Measurements from ENCODE around the gene MDC1. TPM values are rescaled to one million over a fixed set of nuclear protein-coding genes. Genes with fewer than 3 reads are reported as not detected.

The MDC1 gene
- polyA plus RNA-seq, 3 donors, result 0.27 to 4.5 (median 0.34) TPM

- no peaks in the 10 kb centered on the region for H3K27me3 ChIP-seq (ENCODE audit: control insufficient read depth in 2 of 2, insufficient read depth in 2 of 2, low read length in 2 of 2)
- Mint-ChIP-seq H3K27ac (peak overlapping the region; percentile 97 to 100 (median 99)), H3K36me3 (peaks cover 52 to 68% of the 10 kb centered on the region in 2 donors), H3K4me1 (peaks cover 47% of the 10 kb centered on the region), H3K4me3 (peak overlapping the region; percentile 94 to 99), H3K27me3 (ENCODE audit: low read depth in 3 of 3) (peaks cover 0 to 5% (median 0%) of the 10 kb centered on the region in 3 donors), H3K9me3 (peaks cover 0 to 1% (median 0%) of the 10 kb centered on the region in 7 donors)
- H3K36me3 ChIP-seq (replicated peaks in 1 of 2; ENCODE audit: control insufficient read depth in 1 of 2, insufficient read depth in 2 of 2, low read length in 2 of 2), result peaks cover 26 to 27% of the 10 kb centered on the region in 2 donors
- peaks cover 95% of the 10 kb centered on the region for H3K79me2 ChIP-seq (ENCODE audit: insufficient read depth, low read length)
- peak overlapping the region; percentile 96 to 100 (median 96) for H3K4me3 ChIP-seq (replicated peaks in 1 of 3; ENCODE audit: low read depth in 2 of 3, low read length in 3 of 3)
- H3K4me2 ChIP-seq (replicated peaks; ENCODE audit: extremely low read depth, low read length, poor library complexity, severe bottlenecking), result peak overlapping the region; percentile 100
- H3K4me1 ChIP-seq (ENCODE audit: control insufficient read depth in 1 of 2, insufficient read depth in 2 of 2, low read length in 2 of 2), result peaks cover 46 to 63% of the 10 kb centered on the region in 2 donors
- TF ChIP-seq, protein P1, sequence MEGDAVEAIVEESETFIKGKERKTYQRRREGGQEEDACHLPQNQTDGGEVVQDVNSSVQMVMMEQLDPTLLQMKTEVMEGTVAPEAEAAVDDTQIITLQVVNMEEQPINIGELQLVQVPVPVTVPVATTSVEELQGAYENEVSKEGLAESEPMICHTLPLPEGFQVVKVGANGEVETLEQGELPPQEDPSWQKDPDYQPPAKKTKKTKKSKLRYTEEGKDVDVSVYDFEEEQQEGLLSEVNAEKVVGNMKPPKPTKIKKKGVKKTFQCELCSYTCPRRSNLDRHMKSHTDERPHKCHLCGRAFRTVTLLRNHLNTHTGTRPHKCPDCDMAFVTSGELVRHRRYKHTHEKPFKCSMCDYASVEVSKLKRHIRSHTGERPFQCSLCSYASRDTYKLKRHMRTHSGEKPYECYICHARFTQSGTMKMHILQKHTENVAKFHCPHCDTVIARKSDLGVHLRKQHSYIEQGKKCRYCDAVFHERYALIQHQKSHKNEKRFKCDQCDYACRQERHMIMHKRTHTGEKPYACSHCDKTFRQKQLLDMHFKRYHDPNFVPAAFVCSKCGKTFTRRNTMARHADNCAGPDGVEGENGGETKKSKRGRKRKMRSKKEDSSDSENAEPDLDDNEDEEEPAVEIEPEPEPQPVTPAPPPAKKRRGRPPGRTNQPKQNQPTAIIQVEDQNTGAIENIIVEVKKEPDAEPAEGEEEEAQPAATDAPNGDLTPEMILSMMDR (IDR thresholded peaks at IDR 0.05), result no peak
- H3K9me3 ChIP-seq (replicated peaks in 1 of 2; ENCODE audit: control insufficient read depth in 1 of 2, insufficient read depth in 1 of 2, low read length in 2 of 2), result no peaks in the 10 kb centered on the region
- H3K27ac ChIP-seq (ENCODE audit: low read depth in 1 of 2, low read length in 2 of 2), result peak overlapping the region; percentile 99
- peaks cover 85% of the 10 kb centered on the region for H4K20me1 ChIP-seq (ENCODE audit: insufficient read depth, low read length)
- DNase-seq, result peak; percentile 91 to 93 (median 92)
- WGBS (ENCODE audit: insufficient coverage), result 0% methylated on average over 4 of the region's 11 CpGs
- intact Hi-C loops (cut with micrococcal nuclease), result loop anchor here in 1 of 2 donors (5.0 kb wide), 1 partner anchor 65 kb away; the partner anchor contains the start of genes MRPS18B and PPP1R10
- H2AFZ ChIP-seq (ENCODE audit: insufficient read depth, low read depth, low read length, poor library complexity, severe bottlenecking), result peak overlapping the region; percentile 28
- peak overlapping the region; percentile 99 for H3K9ac ChIP-seq (ENCODE audit: insufficient read depth, low read length, poor library complexity, severe bottlenecking)
These were observed 34.7 kb downstream of the MDC1 start for GRCh38 chr6:30682143-30683117.

GRCh38 chr6:30681766-30682142, 35.3 kb downstream of the MDC1 start:
- peaks cover 46 to 62% of the 10 kb centered on the region in 2 donors for H3K4me1 ChIP-seq (ENCODE audit: control insufficient read depth in 1 of 2, insufficient read depth in 2 of 2, low read length in 2 of 2)
- H3K36me3 ChIP-seq (replicated peaks in 1 of 2; ENCODE audit: control insufficient read depth in 1 of 2, insufficient read depth in 2 of 2, low read length in 2 of 2), result peaks cover 33 to 34% of the 10 kb centered on the region in 2 donors
- no peaks in the 10 kb centered on the region for H3K9me3 ChIP-seq (replicated peaks in 1 of 2; ENCODE audit: control insufficient read depth in 1 of 2, insufficient read depth in 1 of 2, low read length in 2 of 2)
- peak overlapping the region; percentile 96 to 100 (median 96) for H3K4me3 ChIP-seq (replicated peaks in 1 of 3; ENCODE audit: low read depth in 2 of 3, low read length in 3 of 3)
- peaks cover 97% of the 10 kb centered on the region for H3K79me2 ChIP-seq (ENCODE audit: insufficient read depth, low read length)
- intact Hi-C loops (cut with micrococcal nuclease), result loop anchor here in 1 of 2 donors (5.0 kb wide), 1 partner anchor 64 kb away; the partner anchor contains the start of genes MRPS18B and PPP1R10
- no peaks in the 10 kb centered on the region for H3K27me3 ChIP-seq (ENCODE audit: control insufficient read depth in 2 of 2, insufficient read depth in 2 of 2, low read length in 2 of 2)
- H4K20me1 ChIP-seq (ENCODE audit: insufficient read depth, low read length), result peaks cover 92% of the 10 kb centered on the region
- Mint-ChIP-seq H3K9me3 (peaks cover 0 to 1% (median 0%) of the 10 kb centered on the region in 7 donors), H3K27me3 (ENCODE audit: low read depth in 3 of 3) (peaks cover 0 to 3% (median 0%) of the 10 kb centered on the region in 3 donors), H3K4me3 (peak overlapping the region; percentile 94 to 99), H3K4me1 (peaks cover 47% of the 10 kb centered on the region), H3K27ac (peak overlapping the region; percentile 97 to 100 (median 99)), H3K36me3 (peaks cover 58 to 75% of the 10 kb centered on the region in 2 donors)
- peak overlapping the region; percentile 99 for H3K9ac ChIP-seq (ENCODE audit: insufficient read depth, low read length, poor library complexity, severe bottlenecking)
- TF ChIP-seq, protein P1 (IDR thresholded peaks at IDR 0.05), result no peak
- WGBS (ENCODE audit: insufficient coverage), result 0% methylated on average over 1 of the region's 4 CpGs
- peak overlapping the region; percentile 100 for H3K4me2 ChIP-seq (replicated peaks; ENCODE audit: extremely low read depth, low read length, poor library complexity, severe bottlenecking)
- no peak for DNase-seq
- H3K27ac ChIP-seq (ENCODE audit: low read depth in 1 of 2, low read length in 2 of 2), result peak overlapping the region; percentile 99
- no peak overlapping the region for H2AFZ ChIP-seq (ENCODE audit: insufficient read depth, low read depth, low read length, poor library complexity, severe bottlenecking)
